ENCODE data around the gene PZP.
"Not testable (repeated sequence)": the region's sequence is repeated elsewhere in the genome, so short reads cannot be mapped to it uniquely, and the experiment has no call there.

PZP gene

DNA sequence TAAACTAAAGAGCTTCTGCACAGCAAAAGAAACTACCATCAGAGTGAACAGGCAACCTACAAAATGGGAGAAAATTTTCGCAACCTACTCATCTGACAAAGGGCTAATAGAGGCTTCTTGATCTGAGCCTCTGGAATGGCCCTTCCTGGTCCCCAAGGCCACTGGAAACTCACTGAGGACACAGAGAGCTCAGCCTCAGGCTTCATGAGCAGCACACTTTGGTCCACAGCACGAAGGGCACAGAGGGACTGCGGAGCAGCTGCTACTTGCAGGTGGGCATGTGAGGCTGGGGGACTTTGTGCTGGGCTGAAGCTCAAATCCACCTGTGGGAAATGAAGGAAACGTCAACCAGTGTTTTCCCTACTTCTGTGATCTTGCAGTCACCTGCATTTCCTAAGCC is 27.4 kb downstream of the PZP start:
- DNase-seq (ENCODE audit: low spot score) = no peak

DNA sequence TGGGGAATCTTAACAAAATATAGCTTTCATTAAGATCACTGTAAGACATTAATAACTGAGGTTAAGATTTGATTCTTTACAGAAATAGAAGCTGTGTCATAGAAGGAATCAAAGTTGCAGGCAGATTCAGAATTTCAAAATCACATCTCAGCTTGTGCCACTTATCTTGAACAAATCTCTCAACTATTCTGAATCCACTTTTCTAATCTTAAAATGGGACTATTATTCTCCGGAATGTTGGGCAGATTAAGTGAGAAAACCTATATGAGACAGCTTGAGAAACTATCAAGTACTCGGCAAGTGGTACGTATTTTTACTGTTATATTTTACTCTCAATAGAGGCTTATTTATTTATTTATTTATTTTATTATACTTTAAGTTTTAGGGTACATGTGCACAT is 28.4 kb downstream of the PZP start:
- DNase-seq (ENCODE audit: low spot score) = no peak

DNA sequence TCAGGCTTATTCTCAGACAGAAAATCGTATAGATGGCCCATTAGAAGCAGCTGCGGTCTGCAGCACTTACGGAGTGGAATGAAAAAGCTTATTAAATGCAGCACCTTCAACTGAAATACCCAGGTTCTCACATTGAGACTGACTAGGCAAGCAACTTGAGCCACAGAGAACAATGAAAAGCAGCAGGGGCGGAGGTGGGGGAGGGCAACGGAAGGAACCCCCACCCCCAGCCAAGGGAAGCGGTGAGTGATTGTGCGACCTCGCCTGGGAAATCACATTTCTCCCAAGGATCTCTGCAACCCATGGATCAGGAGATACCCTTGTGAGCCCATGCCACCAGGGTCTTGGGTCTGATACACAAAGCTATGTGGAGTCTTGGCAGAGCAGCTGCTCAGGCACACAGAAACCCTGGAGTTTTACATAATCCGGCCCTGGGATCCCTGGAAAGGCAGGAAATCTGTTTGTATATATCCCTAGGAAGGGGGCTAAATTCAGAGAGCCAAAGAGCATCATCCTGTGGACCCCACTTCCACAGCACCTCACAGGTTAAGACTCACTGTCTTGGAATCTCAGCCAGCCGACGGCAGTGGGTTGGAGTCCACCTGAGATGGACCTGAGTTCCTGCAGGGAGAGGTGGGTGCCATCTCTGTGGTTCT is 38.1 kb downstream of the PZP start:
- no peak for DNase-seq (ENCODE audit: low spot score)

DNA sequence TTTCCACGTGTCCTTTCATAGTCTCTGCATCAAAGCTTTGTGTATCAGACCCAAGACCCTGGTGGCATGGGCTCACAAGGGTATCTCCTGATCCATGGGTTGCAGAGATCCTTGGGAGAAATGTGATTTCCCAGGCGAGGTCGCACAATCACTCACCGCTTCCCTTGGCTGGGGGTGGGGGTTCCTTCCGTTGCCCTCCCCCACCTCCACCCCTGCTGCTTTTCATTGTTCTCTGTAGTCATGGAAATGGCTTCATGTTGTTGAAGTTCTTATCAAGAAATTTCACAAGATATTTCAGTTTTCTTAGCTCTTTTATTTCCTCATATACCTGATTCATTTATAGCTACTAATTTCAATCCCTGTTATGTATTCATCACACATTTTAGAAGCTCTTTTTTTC is 40.9 kb downstream of the PZP start:
- not testable (repeated sequence) for DNase-seq (ENCODE audit: low spot score)

DNA sequence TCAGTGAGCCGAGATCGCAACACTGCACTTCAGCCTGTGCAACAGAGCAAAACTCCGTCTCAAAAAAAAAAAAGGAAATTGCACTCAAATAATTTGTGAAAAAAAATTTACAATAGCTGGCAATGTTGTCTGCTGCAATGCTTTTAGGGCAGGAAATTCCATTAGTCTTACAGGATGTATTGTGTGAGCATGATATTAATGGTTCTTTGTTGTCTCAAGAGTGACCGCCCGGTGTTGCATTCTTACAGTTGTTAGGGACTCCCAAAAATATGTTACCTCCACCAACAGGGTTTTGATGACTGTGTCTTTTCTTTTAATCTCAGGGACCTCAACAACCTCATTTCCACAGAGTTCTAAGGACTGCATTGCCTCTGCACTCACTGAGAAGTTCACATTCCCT is 44.8 kb downstream of the PZP start:
- no peak for DNase-seq (ENCODE audit: low spot score)

DNA sequence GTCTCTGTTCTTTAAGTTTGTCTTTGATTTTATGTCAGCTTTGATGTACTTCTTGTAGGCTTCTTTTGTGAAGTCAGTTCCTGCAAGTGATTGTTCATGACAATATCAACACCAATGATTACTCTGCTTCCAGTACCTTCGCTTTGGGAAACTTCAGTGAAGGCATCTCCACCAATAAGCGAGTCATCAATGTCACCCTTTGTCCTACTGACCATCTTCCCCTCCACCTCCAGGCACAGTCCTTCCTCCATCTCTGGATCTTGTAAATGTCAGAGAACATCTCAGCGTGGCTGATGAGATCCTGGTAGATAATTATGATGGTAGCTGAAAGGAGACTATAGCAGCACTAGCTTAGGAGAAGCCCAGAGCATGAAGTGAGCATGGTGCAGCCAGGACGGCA is 52.1 kb downstream of the PZP start:
- no peak for DNase-seq (ENCODE audit: low spot score)

DNA sequence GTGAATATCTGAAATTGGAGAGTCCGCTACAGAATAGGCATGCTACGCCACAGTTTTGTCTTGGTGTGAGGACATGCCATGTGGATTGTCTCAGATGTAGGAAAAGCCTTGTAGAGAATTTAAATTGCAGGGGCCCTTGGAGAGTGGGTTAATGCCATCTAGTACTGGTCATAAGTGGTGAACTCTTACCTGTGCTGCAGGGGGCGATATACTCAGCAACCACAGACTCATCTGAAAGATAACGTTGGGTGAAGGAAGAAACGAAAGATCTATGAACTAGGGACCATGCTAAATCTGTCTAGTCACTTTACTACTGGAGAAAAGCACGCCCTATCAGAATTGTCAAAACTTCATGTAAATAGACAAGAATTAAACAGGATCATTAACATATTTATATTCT is 58.8 kb downstream of the PZP start:
- DNase-seq (ENCODE audit: low spot score) = peak; percentile 8

DNA sequence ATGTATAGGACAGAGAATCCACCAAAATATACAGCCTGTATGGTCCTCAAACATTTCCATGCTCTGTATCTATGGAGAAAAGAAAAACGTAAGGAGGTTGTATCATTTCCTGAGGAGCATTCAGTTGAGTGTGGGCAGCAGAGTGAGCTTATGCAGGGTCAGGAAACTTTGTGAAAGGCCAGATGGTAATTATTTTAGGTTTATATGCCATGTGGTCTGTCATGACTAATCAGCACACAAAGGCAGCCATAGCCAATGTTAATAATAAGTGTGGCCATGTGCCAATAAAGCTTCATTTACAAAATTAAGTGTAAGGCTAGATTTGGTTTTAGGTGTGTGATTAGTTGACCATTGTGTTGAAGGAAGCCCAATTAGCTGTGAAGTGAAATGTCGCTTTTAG is 59.3 kb downstream of the PZP start:
- DNase-seq (ENCODE audit: low spot score) = no peak

DNA sequence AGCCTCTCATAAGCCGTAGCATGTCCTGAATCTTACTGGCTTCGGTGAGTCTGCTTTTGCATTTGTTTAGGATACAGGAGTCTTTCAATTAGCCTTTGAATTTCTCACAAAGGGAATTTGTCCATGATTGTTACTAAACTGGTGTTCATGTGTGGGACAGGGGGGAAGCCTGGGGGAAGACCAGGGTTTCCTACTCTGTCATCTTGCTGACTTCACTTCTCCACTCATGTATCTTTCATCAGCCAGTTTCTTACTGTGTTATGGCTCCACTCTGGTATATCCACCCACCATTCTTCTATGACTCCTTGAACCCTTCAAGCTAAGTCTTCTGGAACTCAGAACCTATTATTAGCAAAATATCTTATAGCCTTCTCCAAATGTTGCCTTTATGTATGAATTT is 60.7 kb downstream of the PZP start:
- DNase-seq (ENCODE audit: low spot score) = no peak

DNA sequence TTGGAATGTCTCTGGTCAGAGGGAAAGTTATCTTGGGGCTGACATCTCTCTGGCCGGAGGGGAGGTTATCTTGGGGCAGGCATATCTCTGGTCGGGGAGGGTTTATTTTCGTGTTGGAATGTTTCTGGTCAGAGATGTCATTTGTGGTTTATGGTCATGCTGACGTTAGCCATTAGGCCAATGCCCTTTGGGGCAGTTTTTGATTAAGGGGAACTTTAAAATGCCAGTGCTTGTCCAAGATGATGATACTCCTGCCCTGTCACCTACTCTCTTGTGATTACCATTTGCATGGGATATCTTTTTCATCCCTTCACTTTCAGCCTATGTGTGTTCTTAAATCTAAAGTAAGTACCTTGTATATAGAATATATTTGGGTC is 63.5 kb downstream of the PZP start:
- DNase-seq (ENCODE audit: low spot score) = no peak

DNA sequence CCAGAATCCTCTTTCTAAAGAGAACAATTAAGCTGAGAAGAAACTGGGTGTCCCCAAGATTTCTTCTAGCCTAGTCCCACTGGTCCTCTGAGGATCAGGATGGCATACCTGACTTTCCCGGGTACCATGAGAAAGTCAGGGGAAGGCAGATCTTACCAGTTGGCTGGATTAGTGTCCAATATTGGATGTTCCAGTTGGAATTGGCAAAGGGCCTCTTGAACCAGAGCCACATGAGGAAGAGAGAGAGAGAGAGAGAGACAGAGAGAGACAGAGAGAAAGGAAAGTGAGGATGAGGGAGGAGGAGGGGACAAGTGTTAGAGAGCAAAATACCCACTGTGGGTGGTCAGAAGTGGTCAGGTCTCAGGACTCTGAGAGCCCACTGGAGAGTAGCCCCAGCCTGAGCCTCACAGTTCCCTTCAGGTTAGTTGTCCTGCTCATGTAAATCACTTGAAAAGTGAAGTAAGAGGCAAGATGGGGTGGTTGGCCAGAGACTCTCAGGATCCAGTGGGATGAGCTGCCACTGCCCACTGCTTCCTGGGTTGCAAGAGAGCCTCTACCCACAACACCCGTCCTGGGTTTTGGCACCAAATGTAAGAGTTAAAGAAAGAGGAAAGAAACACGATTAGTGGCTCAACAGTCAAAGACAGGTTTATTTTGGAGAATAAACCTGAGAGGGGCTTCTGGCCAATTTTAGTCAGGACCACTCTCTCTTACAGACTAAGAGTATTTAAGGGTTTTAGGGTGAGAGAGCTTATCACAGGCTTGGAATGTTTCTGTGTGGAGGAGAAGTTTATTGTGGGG is 64.1 kb downstream of the PZP start:
- DNase-seq (ENCODE audit: low spot score) = no peak

DNA sequence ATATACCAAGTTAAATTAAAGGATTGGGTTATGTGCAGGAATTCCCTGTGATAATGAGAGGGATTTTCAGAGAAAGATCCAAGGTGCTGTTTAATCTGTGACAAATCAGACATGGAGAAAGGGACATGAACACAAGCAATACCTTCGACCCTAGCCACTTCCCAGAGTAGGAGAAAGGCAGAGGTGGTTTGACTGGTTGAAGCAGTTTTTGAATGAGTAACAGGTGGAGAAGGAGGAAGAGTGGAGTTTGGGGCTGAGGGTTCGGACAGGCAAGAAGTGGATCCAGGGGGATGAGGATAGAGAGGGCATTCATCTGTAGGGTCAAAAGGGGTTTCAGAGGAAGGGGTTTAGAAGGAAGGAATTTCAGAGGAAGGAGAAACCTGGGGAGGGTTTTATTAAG is 65.1 kb downstream of the PZP start:
- DNase-seq (ENCODE audit: low spot score) = no peak

DNA sequence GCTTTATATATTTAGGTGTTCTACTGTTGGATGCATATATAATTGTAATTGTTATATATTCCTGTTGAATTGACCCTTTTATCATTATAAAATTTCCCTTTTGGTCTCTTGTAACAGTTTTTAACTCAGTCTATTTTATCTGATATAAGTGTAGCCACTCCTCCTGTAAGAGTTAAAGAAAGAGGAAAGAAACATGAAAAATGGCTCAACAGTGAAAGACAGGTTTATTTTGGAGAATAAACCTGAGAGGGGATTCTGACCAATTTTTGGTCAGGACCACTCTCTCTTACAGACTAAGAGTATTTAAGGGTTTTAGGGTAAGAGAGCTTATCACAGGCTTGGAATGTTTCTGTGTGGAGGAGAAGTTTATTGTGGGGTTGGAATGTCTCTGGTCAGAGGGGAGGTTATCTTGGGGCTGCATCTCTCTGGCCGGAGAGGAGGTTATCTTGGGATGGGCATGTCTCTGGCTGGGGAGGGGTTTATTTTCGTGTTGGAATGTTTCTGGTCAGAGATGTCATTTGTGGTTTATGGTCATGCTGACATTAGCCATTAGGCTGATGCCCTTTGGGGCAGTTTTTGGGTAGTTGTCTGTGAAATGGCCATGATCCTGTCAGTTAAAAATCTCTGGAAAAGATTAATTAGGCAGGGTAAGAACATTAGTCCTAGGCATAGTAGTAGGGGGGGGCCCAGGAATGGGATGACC is 68.5 kb downstream of the PZP start:
- not testable (repeated sequence) for DNase-seq (ENCODE audit: low spot score)

DNA sequence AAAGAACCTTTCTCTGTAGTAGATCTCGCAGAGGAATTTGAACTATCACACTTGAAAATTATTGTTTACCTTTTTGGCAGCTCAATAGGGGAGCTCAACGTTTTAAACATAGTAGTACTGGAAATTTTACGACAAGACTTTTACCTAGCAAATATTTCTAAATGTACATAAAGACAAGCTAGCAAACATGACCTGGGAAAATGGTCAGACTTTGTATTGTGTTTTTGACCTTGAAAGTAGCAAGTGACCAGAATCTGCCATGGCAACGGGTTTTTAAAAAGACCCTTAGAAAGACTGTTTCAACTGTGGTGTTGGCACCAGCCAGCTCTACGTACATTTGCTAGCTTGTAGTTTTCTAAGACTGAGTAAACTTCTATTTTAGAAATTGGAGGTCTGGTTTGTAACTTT is 72.3 kb downstream of the PZP start:
- no peak for DNase-seq (ENCODE audit: low spot score)

DNA sequence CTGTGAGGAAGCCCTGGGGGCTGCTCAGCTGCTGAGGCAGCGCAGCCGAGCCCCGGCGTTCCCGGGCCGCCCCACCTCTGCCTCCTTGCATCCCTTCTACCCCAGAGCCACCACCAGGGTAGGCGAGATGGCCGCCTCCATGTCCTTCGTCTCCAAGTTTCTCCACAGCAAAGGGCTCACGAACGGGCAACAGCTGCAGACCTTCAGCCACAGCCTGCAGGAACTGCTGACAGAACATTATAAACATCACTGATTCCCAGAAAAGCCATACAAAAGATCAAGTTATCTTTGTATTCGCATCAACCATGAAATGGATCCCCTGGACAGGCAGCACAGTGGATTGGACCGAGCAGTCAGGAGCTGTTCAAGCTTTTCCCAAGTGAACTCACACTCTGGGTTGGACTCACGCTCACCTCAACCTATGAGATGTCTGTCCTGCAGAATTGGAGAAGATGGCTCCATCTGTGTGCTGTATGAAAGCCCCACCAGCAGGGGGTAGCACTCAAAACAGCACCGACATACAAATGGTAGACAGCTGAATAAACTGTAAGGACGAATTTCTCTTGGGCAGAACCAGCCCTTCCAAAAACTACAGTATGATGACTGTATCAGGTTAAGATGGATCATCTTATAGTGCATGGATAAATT is 73.1 kb downstream of the PZP start:
- DNase-seq (ENCODE audit: low spot score) = peak; percentile 64

DNA sequence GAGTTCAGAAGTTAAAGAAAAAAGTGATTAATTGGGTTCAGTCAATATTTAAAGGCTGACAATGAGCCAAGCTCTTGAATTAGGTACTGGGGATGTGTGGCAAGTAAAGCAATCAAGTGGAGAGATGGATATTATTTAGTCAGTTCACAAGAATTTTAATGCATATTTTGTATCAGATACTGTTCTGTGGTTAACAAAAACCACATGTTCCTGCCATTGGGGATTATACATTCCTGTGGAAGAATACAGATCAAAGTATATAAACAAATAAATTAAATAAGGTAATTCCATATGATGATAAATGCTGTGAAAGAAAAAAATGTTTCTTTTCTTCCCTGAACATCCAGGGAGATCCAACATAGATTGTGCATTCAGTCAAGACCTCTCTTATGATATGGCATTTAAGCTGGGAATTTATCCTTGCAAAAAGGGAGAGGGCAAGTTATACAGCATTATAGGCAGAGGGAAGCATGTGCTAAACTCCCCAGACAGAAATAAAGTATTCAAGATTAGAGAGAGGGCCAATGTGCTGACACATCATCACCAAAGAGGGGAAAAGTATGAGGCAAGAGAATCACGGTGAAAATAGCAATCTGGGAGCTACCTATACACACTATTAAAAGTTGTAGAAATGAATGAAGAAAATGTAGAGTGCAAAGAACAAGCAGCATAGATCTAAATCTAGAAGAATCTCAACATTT is 74.8 kb downstream of the PZP start:
- DNase-seq (ENCODE audit: low spot score) = no peak

DNA sequence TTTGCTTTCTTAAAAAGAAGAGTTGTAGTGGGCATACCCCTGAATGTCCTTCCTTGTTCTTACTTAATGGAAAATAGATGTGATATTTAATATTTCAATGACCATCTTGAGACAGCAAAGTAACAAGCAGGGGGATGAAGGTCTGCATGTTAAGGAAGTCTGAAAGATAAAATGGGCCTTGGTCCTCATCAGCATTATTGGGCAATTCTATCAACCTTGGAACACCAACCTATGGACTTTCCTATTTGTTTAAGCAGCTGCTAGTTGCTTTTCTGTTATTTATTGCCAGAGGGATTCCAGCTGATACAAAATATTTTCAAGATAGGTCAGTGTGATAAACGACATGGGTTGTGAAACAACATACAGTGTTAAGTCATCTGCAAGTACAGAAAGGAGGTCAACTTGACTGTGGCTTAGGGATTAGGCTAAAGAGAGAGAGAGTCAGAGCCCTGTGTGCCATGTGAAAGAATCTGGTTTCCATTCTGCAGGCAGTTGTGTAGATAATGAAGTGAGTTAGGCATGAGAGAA is 76.1 kb downstream of the PZP start:
- no peak for DNase-seq (ENCODE audit: low spot score)

DNA sequence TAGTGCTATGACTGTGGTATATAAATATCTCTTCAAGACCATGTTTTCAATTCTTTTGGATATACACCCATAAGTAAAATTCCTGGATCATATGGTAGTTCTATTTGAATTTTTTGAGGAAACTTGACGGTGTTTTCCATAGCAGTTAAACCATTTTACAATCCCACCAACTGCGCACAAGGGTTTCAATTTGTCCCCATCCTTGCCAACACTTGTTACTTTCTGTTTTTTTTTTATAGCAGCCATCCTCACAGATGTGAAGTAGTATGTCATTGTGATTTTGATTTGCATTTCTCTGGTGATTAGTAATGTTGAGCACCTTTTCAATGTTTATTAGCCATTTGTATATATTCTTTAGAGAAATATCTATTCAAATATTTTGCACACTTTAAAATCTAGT is 78.0 kb downstream of the PZP start:
- no peak for DNase-seq (ENCODE audit: low spot score)

DNA sequence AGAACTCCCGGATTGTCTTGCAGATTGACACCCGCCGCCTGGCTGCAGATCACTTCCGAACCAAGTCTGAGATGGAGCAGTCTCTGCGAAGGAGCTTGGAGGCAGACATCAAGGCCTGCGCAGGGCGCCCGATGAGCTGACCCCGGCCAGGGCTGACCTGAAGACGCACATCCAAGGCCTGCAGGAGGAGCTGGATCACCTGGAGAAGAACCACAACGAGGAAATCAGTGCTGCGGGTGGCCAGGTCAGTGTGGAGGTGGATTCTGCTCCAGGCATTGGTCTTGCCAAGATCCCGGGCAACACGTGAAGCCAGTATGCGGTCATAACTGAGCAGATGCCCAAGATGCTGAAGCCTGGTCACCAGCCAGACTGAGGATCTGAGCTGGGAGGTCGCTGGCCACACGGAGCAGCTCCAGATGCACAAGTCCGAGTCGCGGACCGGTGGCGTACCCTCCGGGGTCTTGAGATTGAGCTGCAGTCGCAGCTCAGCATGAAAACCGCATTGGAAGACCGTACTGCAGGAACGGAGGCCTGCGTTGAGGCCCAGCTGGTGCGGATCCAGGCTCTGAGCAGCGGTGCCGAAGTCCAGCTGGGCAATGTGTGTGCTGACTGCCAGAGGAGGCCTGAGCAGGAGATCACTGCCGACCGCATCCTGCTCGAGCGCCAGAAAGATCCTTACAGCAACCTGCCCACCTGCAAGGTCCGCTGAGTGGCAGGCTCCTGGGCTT is 80.1 kb downstream of the PZP start:
- no peak for DNase-seq (ENCODE audit: low spot score)

DNA sequence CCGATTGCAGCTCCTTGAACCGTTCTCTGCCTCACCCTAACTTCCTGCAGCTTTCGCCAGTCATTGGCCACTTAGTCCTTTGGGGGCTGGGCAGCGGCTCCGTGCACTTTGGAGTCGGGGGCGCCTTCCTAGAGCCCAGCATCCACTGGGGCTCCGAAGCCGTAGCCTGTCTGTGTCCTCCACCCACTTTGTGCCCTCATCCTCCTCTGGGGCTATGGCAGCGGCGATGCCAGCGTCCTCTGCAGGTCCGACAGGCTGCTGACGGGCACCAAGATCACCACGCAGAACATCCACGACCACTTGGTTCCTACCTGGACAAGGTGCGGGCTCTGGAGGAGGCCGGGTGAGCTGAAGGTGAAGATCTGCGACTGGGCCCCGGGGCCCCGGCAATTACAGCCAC is 80.7 kb downstream of the PZP start:
- DNase-seq (ENCODE audit: low spot score) = no peak

DNA sequence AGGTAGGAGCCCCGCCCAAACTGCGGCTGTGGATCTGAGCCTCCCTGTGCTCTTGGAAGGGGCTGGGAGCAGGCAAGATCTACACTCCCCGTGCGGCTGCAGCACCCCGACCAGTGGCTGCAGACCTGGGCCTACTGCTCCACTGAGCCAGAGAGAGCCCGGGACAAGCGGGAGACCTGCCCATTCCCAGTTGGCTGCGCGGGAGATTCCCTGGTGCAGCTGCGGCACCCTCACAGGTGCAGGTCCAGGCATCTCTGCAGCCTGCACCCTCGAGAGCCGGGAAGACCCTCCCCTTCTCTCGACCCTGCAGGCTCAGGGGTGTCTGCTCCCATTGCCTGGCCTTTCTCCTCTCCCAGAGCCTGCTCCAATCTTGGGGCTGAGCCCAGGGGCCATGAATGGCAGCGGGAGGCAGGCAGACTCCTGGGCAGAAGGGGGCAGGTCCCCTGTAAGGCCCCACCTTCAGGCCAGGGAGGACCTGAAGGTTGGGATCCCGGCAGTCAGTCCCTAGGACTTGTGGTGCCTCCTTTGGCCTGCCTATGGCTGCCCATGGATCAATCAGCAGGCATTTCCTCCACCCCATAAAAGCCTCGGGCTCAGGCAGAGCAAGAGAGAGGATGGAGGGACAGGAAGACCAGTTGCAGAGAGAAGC is 83.7 kb downstream of the PZP start:
- no peak for DNase-seq (ENCODE audit: low spot score)
